Body of pancreas (tissue), 4 donors: Measurements from ENCODE around the gene CTNND1. TPM values are rescaled to one million over a fixed set of nuclear protein-coding genes. Genes with fewer than 3 reads are reported as not detected.

ENCODE experiments used
- ATAC-seq: fragments of 150-250 bp; one replicate; pipeline ENCODE4 v1.9.1; 2016
- DNase-seq, 4 donors: peaks; one replicate each; pipeline ENCODE4 v3.0.0-alpha.2; 2019
- H3K27ac ChIP-seq, 4 donors: fragments of 200-600 bp; sonication (generic); 1 replicate in 3 of 4; 2 replicates in 1 of 4; pipeline versions ENCODE4 v1.5.1 to v1.6.1; 2016 to 2019; ENCODE audit warnings: mild to moderate bottlenecking in 1 of 4, mixed read lengths in 1 of 4, moderate library complexity in 1 of 4
- H3K27me3 ChIP-seq, 2 donors: fragments of 200-600 bp; sonication (generic); one replicate each; pipeline ENCODE4 v1.6.0; 2016; ENCODE audit warnings: mild to moderate bottlenecking in 1 of 2
- H3K36me3 ChIP-seq, 2 donors: fragments of 200-600 bp; sonication (generic); replicated peaks in 1 of 2; 2 replicates each; pipeline ENCODE4 v1.5.1; 2016; ENCODE audit warnings: low read depth in 2 of 2; ENCODE audit not compliant: insufficient read depth in 1 of 2
- H3K4me1 ChIP-seq: fragments of 200-600 bp; sonication (generic); one replicate; pipeline ENCODE4 v1.6.0; 2016
- H3K4me3 ChIP-seq, 2 donors: fragments of 200-600 bp; sonication (generic); 1 replicate in 1 of 2; 2 replicates in 1 of 2; pipeline ENCODE4 v1.5.1; 2016 to 2019
- H3K9me3 ChIP-seq, 3 donors: fragments of 200-600 bp; sonication (generic); 1 replicate in 2 of 3; 2 replicates in 1 of 3; pipeline ENCODE4 v1.5.1; 2016
- POLR2A ChIP-seq, 3 donors: fragments of 450-650 bp; IDR thresholded peaks; one replicate each; pipeline ENCODE4 v1.6.1; 2016; ENCODE audit warnings: antibody characterized with exemption in 3 of 3, mild to moderate bottlenecking in 2 of 3
- WGBS, 2 donors: methylation state at CpG; one replicate each; pipeline ENCODE4 v1.1.5; 2017; 5-methylcytosine and 5-hydroxymethylcytosine counted together
- intact Hi-C: fragments of 100-400 bp; cut with DNase I; formaldehyde crosslinking; loops from one replicate; pipeline ENCODE4 v1.15.1; 2023
- total RNA-seq, 2 donors: library from RNA; depleted of rRNA; stranded (reverse); fragments of >200 nt; gene quantifications; one replicate each; pipeline ENCODE4 v1.1.0, GENCODE V29; 2016
- TF ChIP-seq, protein P1 (sequence below), 7 experiments: fragments of 450-650 bp in 4 of 7; fragments of 200-600 bp in 3 of 7; sonication (generic) in 3 of 7; IDR thresholded peaks; one replicate each; pipeline ENCODE4 v1.5.1; 2016 to 2019; ENCODE audit warnings: antibody characterized with exemption in 7 of 7

Gene CTNND1
- total RNA-seq, 2 donors from 2014 or later, result 115 to 178 TPM

DNA sequence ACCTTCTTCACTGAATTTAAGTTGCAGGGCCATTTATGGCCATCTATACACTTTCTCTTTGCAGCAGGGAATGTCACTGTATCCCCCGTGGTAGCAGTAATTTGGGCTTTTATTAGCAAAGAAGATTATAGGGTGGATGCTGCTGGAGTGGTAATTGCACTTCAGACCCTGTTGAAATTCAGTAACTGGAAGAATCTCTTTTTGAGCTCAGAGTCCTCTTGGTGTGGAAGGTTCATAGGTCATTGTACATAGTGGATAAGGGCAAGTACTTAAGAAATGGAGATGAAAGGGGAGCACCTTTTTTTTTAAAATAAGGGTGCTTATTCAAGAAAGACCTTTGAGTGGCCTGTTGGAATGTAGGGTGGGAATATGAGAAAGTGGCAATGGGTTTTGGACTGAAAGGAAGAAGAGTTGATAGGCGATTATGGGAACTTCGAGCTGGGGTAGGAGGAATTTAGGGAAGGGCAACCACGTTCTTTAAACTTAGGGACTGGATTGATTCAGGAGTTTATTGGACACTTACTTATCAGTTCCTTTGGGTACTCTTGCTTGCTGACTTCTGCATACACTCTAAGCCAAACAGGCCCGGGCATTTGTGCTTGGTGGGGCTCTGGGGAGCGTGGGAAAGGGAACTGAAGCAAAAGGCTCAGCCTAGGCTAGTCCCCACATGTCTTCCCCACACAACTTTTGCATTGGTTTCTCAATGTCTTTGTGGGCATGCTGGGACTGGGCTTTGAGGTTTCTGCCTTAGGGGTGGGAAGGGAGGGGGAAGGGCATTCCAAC is 26.5 kb downstream of the CTNND1 start:
- TF ChIP-seq POLR2A (IDR thresholded peaks at IDR 0.05), result no peak
- no peak for ATAC-seq
- peak in 1 of 4 donors; percentile 49 for DNase-seq
- Histone ChIP-seq H3K4me1 (peaks cover 80% of the 10 kb centered on the region), H3K27me3 (no peaks in the 10 kb centered on the region), H3K4me3 (no peak overlapping the region), H3K36me3 (no peaks in the 10 kb centered on the region), H3K27ac (peak overlapping the region in 1 of 4 donors; percentile 12), H3K9me3 (no peaks in the 10 kb centered on the region)
- 59 to 62% methylated on average over 6 of the region's 6 CpGs for WGBS, 2 donors
- intact Hi-C loops, result no loop called here

DNA sequence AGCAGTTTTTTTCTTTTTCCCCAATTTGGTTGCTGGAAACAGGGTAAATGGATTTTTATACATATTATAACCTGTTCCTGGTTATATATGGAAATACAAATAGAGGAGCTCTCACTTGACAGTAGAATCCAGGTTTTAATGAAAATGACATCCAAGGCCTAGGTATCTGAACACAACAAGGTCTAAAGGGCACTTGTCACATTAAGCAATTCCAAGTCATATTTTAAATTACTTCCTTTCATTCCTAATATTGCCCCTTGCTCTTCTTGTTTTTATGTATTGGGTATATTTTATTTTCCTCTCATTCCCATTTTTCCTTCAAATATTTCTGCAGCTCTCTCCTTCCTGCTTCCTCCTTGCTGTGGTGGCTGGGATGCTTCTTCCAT is 27.1 kb downstream of the CTNND1 start:
- Histone ChIP-seq H3K27ac (peak overlapping the region in 1 of 4 donors; percentile 12), H3K4me1 (peaks cover 80% of the 10 kb centered on the region), H3K36me3 (no peaks in the 10 kb centered on the region), H3K27me3 (no peaks in the 10 kb centered on the region), H3K4me3 (no peak overlapping the region), H3K9me3 (no peaks in the 10 kb centered on the region)
- DNase-seq, result no peak
- intact Hi-C loops, result no loop called here
- TF ChIP-seq, protein P1, sequence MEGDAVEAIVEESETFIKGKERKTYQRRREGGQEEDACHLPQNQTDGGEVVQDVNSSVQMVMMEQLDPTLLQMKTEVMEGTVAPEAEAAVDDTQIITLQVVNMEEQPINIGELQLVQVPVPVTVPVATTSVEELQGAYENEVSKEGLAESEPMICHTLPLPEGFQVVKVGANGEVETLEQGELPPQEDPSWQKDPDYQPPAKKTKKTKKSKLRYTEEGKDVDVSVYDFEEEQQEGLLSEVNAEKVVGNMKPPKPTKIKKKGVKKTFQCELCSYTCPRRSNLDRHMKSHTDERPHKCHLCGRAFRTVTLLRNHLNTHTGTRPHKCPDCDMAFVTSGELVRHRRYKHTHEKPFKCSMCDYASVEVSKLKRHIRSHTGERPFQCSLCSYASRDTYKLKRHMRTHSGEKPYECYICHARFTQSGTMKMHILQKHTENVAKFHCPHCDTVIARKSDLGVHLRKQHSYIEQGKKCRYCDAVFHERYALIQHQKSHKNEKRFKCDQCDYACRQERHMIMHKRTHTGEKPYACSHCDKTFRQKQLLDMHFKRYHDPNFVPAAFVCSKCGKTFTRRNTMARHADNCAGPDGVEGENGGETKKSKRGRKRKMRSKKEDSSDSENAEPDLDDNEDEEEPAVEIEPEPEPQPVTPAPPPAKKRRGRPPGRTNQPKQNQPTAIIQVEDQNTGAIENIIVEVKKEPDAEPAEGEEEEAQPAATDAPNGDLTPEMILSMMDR (IDR thresholded peaks at IDR 0.05), result no peak
- TF ChIP-seq POLR2A (IDR thresholded peaks at IDR 0.05), result no peak
- ATAC-seq, result no peak

DNA sequence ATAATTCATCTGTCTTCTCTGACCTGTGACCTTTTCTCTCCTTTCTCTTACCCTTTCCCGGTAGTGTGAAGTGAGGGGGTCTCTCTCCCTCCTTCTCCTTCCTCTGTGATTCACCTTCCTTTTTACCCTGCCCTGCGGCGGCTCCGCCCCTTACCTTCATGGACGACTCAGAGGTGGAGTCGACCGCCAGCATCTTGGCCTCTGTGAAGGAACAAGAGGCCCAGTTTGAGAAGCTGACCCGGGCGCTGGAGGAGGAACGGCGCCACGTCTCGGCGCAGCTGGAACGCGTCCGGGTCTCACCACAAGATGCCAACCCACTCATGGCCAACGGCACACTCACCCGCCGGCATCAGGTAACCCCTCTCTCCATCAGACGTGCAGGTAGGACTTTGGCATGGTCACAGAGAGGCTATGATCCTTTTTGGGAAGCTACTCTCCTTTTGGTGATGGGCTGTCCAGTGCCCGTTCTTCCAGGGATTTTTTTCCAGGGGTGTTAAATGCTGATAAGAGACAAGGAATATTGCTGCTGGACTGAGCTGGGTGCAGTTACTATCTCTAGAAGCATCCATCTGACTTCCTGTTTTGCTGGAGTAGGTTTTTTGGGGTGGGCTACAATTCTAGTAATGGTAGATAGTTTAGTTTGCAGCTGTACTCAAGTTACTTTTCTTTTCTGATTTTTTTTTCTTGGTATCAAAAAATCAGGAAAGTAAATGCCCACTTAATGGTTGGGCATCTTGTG is 29.9 kb downstream of the CTNND1 start:
- peaks cover 67% of the 10 kb centered on the region for H3K4me1 ChIP-seq
- 88 to 90% methylated on average over 21 to 22 of the region's 22 CpGs for WGBS, 2 donors
- H3K4me3 ChIP-seq, result no peak overlapping the region

DNA sequence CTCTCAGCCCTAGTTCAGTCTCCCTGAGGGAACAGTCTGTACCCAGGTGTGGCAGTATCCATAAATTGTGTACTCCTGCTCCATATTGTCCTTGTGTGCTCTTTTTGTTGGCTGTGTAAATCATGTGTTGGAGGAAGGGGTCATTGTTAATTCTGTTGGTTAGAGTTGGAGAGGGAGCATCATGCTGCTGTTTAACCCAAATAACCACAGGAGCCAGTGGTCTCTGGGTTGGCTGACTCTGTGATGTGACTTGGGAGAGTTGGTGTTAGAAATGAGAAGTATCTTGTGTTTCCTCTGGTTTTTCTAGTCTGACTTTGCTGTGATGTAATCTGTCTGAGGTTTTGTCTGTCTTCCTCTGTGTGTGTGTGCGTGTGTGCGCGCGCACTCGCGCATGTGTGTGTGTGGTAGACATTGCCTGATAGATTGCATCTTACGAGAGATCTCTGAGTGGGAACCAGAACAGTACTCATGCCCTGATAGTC is 30.5 kb downstream of the CTNND1 start:
- Histone ChIP-seq H3K4me1 (peaks cover 60% of the 10 kb centered on the region), H3K27me3 (no peaks in the 10 kb centered on the region), H3K9me3 (no peaks in the 10 kb centered on the region), H3K4me3 (no peak overlapping the region), H3K27ac (peak overlapping the region in 3 of 4 donors; percentile 20 to 79 (median 54)), H3K36me3 (peaks cover 6 to 13% of the 10 kb centered on the region in 2 donors)
- ATAC-seq (no peak), DNase-seq (peak in 3 of 4 donors; percentile 37 to 84 (median 58))
- TF ChIP-seq, protein P1 (IDR thresholded peaks at IDR 0.05), result no peak
- peak in 1 of 3 donors; percentile 36 for TF ChIP-seq POLR2A (IDR thresholded peaks at IDR 0.05)
- 84 to 88% methylated on average over 7 of the region's 7 CpGs for WGBS, 2 donors
- intact Hi-C loops, result no loop called here

More for the DNA sequence above, 29.9 kb downstream of the CTNND1 start:
- intact Hi-C loops, result no loop called here
- Histone ChIP-seq H3K36me3 (peaks cover 2 to 9% of the 10 kb centered on the region in 2 donors), H3K9me3 (no peaks in the 10 kb centered on the region), H3K27ac (peak overlapping the region in 2 of 4 donors; percentile 54 to 79), H3K27me3 (no peaks in the 10 kb centered on the region)
- DNase-seq (no peak), ATAC-seq (no peak)
- TF ChIP-seq POLR2A (IDR thresholded peaks at IDR 0.05), result no peak
- TF ChIP-seq, protein P1 (IDR thresholded peaks at IDR 0.05), result no peak

DNA sequence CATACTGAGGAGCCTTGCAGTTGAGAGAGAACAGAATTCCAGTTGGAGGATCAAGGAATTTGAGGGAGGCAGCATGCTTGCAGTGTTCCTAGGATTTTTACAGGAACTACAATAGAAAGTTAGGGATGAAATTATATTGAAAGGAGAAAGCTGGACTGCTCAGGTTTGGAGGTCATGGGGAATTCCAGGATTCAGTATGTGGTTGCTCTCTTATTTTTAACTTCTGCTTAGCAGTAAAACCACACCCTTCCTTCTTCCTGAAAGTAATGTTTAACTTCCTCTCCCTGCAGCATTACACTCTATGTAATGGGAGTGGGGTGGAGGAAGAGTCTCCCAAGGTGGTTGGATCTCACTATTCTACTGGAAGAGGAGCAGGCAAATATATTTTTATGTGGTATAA is 31.3 kb downstream of the CTNND1 start:
- intact Hi-C loops, result no loop called here
- Histone ChIP-seq H3K27ac (peak overlapping the region; percentile 20 to 79 (median 33)), H3K36me3 (peaks cover 6 to 13% of the 10 kb centered on the region in 2 donors), H3K9me3 (no peaks in the 10 kb centered on the region), H3K4me3 (no peak overlapping the region), H3K4me1 (peaks cover 56% of the 10 kb centered on the region), H3K27me3 (no peaks in the 10 kb centered on the region)
- DNase-seq, result no peak
- ATAC-seq, result peak; percentile 56
- TF ChIP-seq, protein P1 (IDR thresholded peaks at IDR 0.05), result no peak
- TF ChIP-seq POLR2A (IDR thresholded peaks at IDR 0.05), result no peak
